Activated CD8-positive, alpha-beta memory T cell treated with anti-CD3 and anti-CD28 coated beads for 1 hour (primary cell): Measurements from ENCODE around the gene NDUFS4.
"Not testable (repeated sequence)": the region's sequence is repeated elsewhere in the genome, so short reads cannot be mapped to it uniquely, and the experiment has no call there.

Experiments
- DNase-seq, 2 donors: peaks; one replicate each; pipeline ENCODE4 v3.0.0-alpha.2; 2020; ENCODE audit warnings: low read depth in 1 of 2; ENCODE audit errors: extremely low read depth in 1 of 2

The NDUFS4 gene

GRCh38 chr5:53571403-53571802, 11.0 kb downstream of the NDUFS4 start:
- DNase-seq, result no peak

- no peak for DNase-seq
These were observed 14.7 kb downstream of the NDUFS4 start for GRCh38 chr5:53575101-53575500.

- no peak for DNase-seq
These were observed 15.4 kb downstream of the NDUFS4 start for GRCh38 chr5:53575831-53576230.

- no peak for DNase-seq
These were observed 16.2 kb downstream of the NDUFS4 start for GRCh38 chr5:53576674-53577073.

GRCh38 chr5:53578854-53579253, 18.4 kb downstream of the NDUFS4 start:
- DNase-seq, result no peak

- DNase-seq, result no peak
These were observed 20.1 kb downstream of the NDUFS4 start for GRCh38 chr5:53580547-53580946.

- DNase-seq, result no peak
These were observed 21.8 kb downstream of the NDUFS4 start for GRCh38 chr5:53582225-53582624.

GRCh38 chr5:53590759-53591158, 30.3 kb downstream of the NDUFS4 start:
- no peak for DNase-seq

GRCh38 chr5:53594419-53594818, 34.0 kb downstream of the NDUFS4 start:
- DNase-seq, result no peak

- no peak for DNase-seq
These were observed 37.5 kb downstream of the NDUFS4 start for GRCh38 chr5:53597894-53598293.

- DNase-seq, result no peak
These were observed 41.1 kb downstream of the NDUFS4 start for GRCh38 chr5:53601570-53601969.

- DNase-seq, result no peak
These were observed 42.7 kb downstream of the NDUFS4 start for GRCh38 chr5:53603009-53603687.

- no peak for DNase-seq
These were observed 43.9 kb downstream of the NDUFS4 start for GRCh38 chr5:53604309-53604708.

- DNase-seq, result no peak
These were observed 47.4 kb downstream of the NDUFS4 start for GRCh38 chr5:53607886-53608285.

- DNase-seq, result not testable (repeated sequence)
These were observed 48.5 kb downstream of the NDUFS4 start for GRCh38 chr5:53608897-53609296.

- DNase-seq, result no peak
These were observed 52.6 kb downstream of the NDUFS4 start for GRCh38 chr5:53613061-53613460.

- no peak for DNase-seq
These were observed 53.1 kb downstream of the NDUFS4 start for GRCh38 chr5:53613536-53613935.

- DNase-seq, result no peak
These were observed 54.0 kb downstream of the NDUFS4 start for GRCh38 chr5:53614376-53614885.

GRCh38 chr5:53616939-53617549, 56.6 kb downstream of the NDUFS4 start:
- DNase-seq, result no peak

- no peak for DNase-seq
These were observed 70.8 kb downstream of the NDUFS4 start for GRCh38 chr5:53631251-53631650.

GRCh38 chr5:53642061-53642460, 81.6 kb downstream of the NDUFS4 start:
- no peak for DNase-seq

GRCh38 chr5:53643445-53643844, 83.0 kb downstream of the NDUFS4 start:
- no peak for DNase-seq

- DNase-seq, result no peak
These were observed 84.6 kb downstream of the NDUFS4 start for GRCh38 chr5:53645078-53645477.
